ENCODE results near the gene HMGB3. TPM values are rescaled to one million over a fixed set of nuclear protein-coding genes. Genes with fewer than 3 reads are reported as not detected.

HMGB3 gene
- total RNA-seq, result 13.9 and 14.7 TPM in 2 replicates

DNA sequence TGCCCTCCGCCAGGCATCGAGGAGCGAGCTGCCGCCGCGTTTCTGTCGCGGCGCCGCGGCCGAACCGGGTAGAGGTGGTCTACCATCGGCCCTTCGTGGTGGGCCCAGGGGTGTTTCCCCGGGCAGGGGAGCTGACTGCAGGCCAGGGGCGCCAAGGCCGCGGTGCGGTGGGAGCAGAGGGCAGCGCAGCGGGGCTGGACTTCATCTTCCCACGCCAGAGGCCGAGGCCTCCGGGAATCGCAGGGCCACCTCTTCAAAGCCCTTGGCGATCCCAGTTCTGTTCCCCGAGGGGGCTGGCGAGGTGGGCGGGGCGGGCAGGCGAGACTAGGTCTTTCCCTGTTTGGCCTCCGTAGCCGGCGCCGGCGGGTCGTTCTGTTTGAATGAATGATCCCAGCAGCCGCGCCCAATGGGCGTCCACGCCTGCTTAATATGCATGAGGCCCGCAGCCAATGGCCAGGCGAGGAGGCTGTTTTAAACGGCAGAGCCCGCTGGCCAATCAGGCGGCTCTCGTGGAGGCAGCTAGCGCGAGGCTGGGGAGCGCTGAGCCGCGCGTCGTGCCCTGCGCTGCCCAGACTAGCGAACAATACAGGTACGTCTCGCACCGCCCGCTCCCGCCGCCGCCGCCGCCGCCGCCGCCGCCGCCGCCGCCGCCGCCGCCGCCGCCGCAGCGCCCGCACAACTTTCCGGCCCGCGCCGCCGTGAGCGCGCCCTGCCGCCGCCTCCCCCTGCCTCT is at the start of gene HMGB3:
TSS of gene HMGB3 (plus strand) at position 548 of the 733 bp plus-strand sequence. CDS start 2,265 bp downstream, outside the sequence.
- TF ChIP-seq, protein P1, sequence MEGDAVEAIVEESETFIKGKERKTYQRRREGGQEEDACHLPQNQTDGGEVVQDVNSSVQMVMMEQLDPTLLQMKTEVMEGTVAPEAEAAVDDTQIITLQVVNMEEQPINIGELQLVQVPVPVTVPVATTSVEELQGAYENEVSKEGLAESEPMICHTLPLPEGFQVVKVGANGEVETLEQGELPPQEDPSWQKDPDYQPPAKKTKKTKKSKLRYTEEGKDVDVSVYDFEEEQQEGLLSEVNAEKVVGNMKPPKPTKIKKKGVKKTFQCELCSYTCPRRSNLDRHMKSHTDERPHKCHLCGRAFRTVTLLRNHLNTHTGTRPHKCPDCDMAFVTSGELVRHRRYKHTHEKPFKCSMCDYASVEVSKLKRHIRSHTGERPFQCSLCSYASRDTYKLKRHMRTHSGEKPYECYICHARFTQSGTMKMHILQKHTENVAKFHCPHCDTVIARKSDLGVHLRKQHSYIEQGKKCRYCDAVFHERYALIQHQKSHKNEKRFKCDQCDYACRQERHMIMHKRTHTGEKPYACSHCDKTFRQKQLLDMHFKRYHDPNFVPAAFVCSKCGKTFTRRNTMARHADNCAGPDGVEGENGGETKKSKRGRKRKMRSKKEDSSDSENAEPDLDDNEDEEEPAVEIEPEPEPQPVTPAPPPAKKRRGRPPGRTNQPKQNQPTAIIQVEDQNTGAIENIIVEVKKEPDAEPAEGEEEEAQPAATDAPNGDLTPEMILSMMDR (IDR thresholded peaks at IDR 0.05; ENCODE audit: insufficient read depth, low read depth, low read length), result no peak
- H3K4me3 ChIP-seq (ENCODE audit: low read depth, low read length), result peak within 1 kb of the TSS; percentile 66
- DNase-seq (ENCODE audit: low read depth), result peak; percentile 90

DNA sequence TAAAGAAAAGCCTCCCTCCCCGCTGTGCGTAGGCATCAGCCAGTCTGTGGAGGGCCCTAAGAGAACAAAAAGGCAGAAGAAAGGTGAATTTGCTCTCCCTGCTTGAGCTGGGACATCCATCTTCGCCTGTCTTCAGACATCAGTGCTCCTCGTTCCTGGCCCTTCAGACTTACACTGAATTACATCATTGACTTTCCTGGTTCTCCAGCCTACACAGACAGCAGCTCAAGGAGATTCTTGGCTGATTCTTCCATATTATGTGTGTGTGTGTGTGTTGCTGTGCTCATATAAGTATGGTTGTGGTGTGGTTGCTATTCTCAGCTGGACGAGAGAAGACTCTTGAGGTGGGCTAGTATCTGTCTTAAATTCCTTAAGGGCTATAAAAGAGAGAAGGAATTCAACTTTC is 49.2 kb upstream of the HMGB3 start:
- TF ChIP-seq, protein P1 (IDR thresholded peaks at IDR 0.05; ENCODE audit: insufficient read depth, low read depth, low read length), result no peak
- H3K4me3 ChIP-seq (ENCODE audit: low read depth, low read length), result no peak overlapping the region

DNA sequence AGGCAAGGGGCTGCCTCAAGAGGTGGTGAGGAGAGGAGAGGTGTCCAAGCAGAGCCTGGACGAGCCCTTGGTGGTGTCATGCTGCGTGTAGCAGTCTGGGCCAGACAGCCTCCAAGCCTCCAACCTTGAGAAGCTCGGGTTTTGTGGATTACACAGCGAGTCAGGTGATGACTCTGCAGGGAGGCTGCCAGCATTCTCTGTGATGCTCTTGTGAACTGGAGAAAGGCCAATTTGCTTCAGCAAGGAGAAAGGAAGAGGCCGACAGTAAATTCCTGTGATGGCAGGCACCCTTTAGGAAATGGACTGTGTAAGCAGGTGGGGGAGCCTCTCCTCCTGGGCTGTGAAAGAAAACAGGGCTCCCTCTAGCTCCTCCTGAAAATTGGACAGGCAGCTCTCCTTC is 48.7 kb upstream of the HMGB3 start:
- TF ChIP-seq, protein P1 (IDR thresholded peaks at IDR 0.05; ENCODE audit: insufficient read depth, low read depth, low read length), result no peak
- H3K4me3 ChIP-seq (ENCODE audit: low read depth, low read length), result no peak overlapping the region
- peak; percentile 7 for DNase-seq (ENCODE audit: low read depth)

More for the DNA sequence above, 49.2 kb upstream of the HMGB3 start:
- no peak for DNase-seq (ENCODE audit: low read depth)

GRCh38 chrX:150935467-150935866 is 47.7 kb upstream of the HMGB3 start:
- TF ChIP-seq, protein P1 (IDR thresholded peaks at IDR 0.05; ENCODE audit: insufficient read depth, low read depth, low read length), result no peak
- DNase-seq (ENCODE audit: low read depth), result peak; percentile 7
- no peak overlapping the region for H3K4me3 ChIP-seq (ENCODE audit: low read depth, low read length)

DNA sequence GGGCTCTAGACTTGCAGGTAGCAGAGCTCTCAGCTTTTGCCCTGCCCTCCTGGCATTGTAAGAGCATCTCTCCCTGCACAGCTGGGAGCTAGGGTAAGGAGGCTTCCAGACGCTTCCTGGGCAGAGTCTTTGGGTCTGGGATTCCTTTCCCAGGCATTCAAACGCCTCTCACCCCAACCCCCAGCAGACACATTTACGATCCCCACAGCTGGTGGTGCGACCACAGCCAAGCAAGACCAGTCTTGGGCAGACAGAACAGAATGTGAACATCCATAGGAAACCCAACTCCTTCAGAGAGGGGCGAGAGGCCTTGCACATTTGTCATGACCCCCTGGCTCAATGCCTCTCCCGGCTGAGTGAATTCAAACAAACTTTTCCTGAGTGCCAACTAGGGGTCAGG is 46.6 kb upstream of the HMGB3 start:
- no peak for DNase-seq (ENCODE audit: low read depth)
- no peak overlapping the region for H3K4me3 ChIP-seq (ENCODE audit: low read depth, low read length)
- TF ChIP-seq, protein P1 (IDR thresholded peaks at IDR 0.05; ENCODE audit: insufficient read depth, low read depth, low read length), result no peak

GRCh38 chrX:150940844-150941495 is 42.2 kb upstream of the HMGB3 start:
- DNase-seq (ENCODE audit: low read depth), result no peak
- TF ChIP-seq, protein P1 (IDR thresholded peaks at IDR 0.05; ENCODE audit: insufficient read depth, low read depth, low read length), result no peak
- H3K4me3 ChIP-seq (ENCODE audit: low read depth, low read length), result no peak overlapping the region
